Activated CD4-positive, CD25-positive, alpha-beta regulatory T cell treated with anti-CD3 and anti-CD28 coated beads, Interleukin-2, amount 50 U/mL, for 16 hours (primary cell): Measurements from ENCODE around the gene FBXL17.
"Not testable (repeated sequence)": the region's sequence is repeated elsewhere in the genome, so short reads cannot be mapped to it uniquely, and the experiment has no call there.

ENCODE experiments used
- DNase-seq: peaks from one replicate; pipeline ENCODE4 v3.0.0-alpha.2; 2020; ENCODE audit warnings: low read depth, low spot score

The FBXL17 gene

DNA sequence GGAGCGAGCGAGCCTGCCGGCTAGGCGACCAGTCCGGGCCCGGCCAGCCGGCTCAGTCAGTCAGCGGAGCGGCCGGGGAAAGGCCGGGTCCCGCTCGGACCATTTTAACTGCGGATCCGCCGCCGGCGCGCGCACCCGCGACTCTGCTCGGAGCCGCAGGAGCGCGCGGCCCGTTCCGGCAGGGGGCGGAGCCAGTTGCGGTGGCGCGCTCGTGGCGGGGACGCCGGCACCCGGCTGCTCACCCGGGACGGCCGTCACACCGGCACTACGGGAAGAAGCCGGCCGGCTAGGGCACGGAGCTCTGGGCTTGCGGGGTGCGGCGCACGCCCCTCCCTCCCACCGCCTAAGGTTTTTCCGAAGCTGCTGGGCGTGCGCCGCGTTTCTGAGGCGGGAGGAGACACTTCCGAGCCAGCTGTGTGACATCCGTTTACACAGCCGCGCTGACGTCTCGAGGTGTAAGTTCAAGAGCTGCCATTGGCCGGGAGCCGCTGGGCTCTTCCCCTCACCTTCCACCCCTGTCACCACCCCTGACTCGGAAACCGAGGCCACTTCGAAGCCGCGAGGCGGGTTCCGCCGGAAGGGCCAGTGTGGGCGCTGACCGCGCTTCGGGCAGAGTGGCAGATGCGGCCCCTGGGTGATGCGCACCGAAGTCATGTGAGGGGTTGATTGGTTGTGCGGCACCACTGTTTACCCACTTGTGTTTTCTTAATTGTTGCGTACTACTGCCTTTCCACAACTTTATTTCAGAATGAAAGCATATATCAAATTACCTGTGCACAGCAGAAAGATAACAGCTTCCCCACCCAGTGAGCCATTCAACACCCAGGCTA is at the start of gene FBXL17:
TSS of gene FBXL17 (minus strand) at position 145 of the 830 bp plus-strand sequence.
- peak; percentile 85 for DNase-seq

DNA sequence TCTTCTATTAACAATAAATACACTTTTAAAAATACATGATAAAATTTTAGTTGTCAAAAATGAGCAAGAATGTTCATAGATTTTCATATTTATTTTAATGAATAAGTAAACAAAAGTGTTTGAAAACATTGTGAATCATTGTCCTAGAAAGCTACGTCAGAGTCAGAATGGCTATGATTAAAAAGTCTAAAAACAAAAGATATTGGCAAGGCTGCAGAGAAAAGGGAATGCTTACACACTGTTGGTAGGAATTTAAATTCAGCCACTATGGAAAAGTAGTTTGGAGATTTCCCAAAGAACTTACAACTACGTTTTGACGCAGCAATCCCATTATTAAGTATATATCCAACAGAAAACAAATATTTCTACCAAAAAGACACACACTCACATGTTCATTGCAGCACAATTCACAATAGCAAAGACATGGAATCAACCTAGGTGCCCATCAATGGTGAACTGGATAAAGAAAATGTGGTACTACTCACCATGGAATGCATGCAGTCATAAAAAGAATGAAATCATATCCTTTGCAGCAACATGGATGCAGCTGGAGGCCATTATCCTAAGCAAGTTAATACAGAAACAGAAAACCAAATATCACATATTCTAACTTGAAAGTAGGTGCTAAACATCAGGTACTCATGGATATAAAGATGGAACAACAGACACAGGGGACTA is 49.2 kb upstream of the FBXL17 start:
- no peak for DNase-seq

DNA sequence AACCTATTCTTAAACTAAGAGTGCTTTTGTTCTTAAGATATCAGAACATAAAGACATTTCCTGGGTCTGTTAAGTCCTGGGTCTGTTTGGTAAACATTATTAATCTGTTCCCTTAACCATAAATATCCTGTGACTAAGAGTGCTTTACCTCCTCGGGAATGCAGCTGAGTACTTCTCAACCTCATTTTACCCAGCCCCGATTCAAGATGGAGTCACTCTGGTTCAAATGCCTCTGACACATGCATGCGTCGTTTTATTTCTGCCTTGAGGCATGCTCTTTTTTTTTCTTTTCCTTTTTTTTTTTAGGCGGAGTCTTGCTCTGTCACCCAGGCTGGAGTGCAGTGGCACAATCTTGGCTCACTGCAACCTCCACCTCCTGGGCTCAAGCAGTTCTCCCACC is 39.8 kb upstream of the FBXL17 start:
- no peak for DNase-seq

DNA sequence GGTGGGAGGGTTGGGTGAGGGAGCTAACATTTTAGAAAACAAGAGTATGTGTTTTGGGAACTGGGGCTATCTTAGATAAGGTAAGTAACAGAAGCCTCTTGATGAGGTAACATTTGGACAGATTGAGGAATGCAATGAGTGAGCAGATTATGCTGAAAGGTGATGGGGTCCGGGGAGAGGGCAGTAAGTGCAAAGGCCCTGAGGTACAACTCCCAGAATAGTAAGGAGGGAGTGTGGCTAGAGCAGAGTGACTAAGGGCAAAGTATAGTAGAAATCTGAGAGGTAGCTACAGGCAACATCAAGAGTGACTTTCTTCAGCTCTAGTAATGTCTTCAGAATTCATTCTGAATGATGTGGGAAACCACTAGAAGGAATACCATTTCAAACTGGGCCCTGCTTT is 38.9 kb upstream of the FBXL17 start:
- no peak for DNase-seq

DNA sequence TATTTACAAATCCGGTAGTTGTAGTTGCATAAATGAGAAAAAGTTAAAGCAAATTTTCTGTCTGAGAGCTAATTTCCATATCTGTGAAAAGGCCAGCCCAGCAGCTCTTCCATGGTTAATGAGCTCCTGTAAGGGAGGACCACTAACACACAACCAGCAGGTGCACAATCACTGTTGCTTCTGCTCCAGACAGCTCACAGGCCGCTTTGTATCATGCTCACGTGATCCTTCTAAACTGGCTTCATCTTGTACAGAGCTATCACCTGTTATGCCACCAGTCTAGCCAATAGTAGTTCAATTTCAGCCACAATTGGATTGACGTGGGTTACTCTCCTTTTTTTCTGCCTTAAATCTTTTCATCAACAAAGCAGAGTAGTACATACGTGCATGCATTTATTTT is 38.3 kb upstream of the FBXL17 start:
- no peak for DNase-seq

DNA sequence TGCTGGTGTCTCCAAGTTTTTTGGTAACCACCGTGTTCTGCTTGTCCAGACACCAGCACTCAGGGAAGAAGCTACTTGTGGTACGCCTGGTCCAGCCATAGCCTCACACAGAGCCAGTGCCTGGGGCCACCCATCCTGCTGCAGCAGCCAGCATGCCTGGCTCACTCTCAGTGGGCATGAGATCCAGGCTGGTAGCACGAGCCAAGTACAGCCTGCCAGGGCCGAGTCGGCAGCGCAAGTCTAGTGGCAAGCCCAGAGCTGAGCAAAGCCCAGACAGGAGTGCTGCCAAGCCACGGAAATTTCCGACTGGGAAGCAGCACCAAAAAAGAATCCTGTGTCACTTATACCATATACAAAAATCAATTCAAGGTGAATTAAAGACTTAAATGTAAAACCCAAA is 36.3 kb upstream of the FBXL17 start:
- DNase-seq = no peak

DNA sequence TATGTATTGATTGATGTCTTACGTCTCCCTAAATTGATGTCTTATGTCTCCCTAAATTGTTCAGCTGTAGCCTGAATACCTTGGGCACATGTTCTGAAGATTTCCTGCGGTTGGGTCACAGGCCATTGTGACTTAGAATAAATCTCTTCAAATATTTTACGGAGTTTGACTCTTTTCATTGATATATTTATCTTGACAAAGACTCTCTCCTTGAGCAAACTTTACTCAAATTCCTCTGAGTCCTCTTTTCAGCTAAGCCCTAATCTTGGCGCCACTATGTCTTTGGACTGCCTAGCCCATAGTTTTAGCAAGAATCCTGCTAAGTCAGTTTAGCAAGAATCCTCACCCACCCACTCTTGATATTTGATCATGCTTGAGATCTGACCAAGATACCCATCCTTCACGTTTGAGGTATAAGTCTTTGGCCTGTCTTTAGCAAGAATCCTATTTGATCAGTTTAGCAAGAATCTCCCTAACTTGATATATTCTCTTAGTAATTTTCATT is 35.3 kb upstream of the FBXL17 start:
- DNase-seq = no peak

DNA sequence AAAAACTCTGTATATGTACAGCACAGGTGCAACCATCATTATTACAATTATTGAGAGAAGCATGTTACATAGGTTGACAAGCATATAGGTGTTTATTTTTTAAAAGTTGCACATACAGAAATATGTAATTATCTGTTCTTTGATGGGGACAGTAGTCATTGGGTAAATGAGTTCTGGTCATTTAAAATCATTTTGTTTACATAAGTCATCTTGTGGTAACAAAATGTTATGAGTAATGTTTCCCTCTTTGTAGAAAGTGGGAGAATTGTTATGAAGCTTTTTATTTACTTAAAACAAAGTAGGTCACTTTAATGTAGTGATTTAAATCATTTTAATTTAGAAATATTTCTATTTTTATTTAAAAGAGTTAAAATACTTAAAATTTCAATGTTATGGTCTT is 33.8 kb upstream of the FBXL17 start:
- no peak for DNase-seq

DNA sequence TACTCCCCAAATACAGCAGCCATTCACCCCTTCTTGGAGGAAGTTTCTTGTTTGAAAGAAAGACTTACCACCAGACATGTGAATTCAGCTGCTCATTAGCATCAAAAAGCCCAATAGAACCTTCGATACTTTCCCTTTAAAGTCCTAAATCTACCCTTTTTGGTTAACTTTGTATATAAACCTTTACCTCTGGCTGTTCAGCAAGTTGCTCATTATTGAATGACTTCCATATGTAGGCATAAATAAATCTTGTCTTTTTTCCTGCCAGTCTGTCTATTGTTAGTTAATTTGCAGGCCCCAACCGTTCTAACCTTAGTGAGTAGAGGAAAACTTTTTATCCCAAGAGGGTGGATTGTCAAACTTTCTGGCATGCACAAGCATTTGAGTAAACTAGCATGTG is 27.9 kb upstream of the FBXL17 start:
- no peak for DNase-seq

DNA sequence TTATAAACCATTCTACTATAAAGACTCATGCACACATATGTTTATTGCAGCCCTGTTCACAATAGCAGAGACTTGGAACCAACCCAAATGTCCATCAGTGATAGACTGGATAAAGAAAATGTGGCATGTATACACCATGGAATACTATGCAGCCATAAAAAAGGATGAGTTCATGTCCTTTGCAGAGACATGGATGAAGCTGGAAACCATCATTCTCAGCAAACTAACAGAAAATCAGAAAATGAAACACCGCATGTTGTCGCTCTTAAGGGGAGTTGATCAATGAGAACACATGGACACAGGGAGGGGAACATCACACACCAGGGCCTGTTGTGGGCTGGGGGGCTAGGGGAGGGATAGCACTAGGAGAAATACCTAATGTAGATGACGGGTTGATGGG is 23.3 kb upstream of the FBXL17 start:
- not testable (repeated sequence) for DNase-seq

DNA sequence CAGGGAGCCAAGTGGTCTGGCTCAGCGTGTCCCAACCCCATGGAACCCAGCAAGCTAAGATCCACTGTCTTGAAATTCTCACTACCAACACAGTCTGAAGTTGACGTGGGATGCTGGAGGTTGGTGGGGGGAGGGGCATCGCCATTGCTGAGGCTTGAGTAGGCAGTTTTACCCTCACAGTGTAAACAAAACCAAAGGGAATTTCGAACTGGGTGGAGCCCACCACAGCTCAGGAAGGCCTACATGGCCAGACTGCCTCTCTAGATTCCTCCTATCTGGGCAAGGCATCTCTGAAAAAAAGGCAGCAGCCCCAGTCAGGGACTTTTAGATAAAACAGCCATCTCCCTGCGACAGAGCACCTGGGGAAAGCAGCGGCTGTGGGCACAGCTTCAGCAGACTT is 17.1 kb upstream of the FBXL17 start:
- DNase-seq = no peak

DNA sequence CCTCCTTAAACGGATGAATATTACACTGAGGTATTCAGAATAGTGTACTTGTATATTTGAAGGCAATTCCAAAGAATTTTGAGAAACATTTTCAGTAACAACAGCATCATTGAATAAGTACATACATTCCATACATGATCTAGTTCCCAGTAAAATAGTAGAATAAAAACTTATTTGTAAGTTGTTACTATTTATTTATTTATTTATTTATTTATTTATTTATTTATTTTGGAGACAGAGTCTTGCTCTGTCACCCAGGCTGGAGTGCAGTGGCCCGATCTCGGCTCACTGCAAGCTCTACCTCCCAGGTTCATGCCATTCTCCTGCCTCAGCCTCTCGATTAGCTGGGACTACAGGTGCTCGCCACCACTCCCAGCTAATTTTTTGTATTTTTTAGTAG is 14.9 kb upstream of the FBXL17 start:
- not testable (repeated sequence) for DNase-seq

DNA sequence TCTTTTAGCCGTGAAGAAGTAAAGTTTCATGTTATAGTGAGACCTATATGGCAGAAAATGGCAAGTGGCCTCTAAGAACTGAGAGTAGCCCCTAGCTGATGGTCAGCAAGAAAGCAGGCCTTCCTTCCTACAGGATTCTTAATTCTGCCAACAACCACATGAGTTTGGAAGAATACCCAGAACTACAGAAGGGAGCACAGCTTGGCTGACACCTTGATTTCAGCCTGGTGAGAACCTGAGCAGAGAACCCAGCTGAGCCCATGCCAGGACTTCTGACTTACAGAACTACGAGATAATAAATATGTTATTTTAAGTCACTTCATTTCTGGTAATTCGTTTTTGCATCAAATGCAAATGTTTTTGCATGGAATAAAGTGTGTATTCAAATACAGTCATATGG is 5.9 kb upstream of the FBXL17 start:
- no peak for DNase-seq

DNA sequence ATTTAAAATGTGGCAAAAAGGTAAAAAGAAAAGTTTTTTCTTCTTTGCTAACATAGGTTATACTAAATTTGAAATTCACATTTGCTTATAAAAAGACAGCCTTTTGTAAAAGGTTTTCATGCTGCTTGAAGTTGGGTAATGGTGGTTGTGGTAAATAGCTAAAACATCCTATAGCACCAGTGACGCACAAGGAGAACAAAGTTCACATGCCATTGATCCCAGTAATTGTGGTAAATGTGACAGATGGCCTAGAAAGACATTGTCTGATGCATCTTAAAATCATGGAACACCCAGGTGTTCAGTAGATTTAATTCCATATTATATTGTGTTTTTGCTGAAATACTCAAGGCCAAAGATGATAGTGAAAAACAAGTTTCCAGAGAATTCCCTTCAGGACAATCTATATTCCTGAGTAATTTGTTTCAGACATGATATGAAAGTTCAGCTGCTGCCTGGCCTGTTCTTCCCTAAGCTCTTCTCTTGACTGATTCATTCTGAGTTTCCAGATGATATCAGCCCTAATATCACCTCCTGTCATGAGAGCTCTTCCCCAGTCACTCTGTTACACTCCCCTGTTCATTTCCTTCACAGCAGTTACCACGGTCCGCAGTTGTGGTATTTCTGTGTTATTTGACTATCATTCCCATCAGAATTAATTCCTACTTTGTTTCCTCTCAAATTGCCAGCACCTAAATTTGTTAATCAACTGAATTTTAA is 4.6 kb upstream of the FBXL17 start:
- no peak for DNase-seq

DNA sequence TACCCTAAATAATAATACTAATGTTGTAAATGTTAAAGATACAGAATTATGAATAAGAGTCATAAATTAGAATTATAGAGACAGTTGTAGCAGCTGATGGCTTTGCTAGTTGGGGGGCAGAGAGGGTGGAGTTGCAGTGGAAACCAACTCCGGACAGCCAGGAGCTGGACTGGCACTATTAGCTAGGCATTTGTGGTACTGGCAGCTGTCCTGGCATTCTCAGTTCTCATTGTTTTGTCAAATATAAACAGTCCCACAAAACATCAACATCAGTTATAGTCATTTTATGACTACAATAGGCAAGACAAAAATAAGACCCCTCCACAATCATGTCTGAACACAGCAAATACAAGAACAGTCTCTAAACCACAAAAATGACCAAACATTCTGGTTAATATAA is 2.8 kb upstream of the FBXL17 start:
- no peak for DNase-seq

DNA sequence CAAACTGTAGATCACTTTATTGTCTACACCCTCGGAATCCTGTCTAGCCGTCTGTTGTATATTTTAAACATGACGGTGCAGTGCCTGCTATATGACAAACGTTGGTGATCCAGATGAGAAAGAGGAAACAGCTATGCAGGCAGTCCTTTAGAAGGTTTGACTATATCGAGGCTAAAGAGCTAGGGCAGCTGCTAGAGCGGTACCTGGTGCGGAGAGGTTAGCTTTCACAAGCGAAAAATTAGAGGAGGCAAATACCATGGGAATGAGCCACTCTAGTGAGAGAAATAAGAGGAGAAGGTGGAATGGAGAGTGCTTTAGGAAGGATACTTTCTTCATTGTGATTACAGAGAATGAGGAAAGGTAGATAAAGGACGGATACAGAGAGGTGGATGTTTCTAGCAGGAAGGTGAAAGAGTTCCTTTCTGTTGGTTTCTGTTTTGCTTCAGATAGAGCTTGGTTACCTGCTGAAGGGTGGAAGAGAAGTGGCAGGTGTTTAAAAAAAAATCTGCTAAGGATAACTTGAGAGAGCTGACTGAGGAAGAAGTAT is 959 bp upstream of the FBXL17 start:
- DNase-seq = no peak

DNA sequence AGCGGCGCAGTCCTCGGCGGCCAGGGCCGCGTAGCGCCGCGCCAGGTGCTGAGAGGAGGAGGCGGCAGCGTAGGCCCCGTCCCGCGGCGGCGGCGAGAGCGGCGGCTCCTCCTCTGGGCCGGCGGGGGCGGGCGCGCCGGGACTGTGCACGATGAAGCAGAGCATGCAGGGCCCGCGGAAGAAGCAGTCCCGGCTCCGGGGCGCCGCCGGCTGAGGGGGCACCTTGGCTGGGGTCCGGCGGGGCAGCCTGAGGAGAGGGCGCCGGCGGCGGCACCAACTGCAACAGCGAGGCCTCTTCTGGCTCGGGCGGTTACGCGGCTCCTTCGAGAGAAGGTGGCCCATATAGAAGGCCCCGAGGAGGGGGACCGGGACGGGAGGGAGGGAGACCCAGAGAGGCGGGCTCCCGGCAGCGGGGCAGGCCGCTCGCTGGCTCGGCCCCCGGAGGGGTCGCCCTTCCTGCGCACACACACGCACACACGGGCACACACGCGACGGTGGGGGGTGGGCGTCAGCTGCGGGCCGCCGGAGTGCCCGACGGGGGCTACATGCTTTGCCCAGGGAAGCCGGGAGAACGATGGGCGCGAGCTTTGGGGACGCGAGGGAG is 446 bp downstream of the FBXL17 start:
- DNase-seq = peak; percentile 41

DNA sequence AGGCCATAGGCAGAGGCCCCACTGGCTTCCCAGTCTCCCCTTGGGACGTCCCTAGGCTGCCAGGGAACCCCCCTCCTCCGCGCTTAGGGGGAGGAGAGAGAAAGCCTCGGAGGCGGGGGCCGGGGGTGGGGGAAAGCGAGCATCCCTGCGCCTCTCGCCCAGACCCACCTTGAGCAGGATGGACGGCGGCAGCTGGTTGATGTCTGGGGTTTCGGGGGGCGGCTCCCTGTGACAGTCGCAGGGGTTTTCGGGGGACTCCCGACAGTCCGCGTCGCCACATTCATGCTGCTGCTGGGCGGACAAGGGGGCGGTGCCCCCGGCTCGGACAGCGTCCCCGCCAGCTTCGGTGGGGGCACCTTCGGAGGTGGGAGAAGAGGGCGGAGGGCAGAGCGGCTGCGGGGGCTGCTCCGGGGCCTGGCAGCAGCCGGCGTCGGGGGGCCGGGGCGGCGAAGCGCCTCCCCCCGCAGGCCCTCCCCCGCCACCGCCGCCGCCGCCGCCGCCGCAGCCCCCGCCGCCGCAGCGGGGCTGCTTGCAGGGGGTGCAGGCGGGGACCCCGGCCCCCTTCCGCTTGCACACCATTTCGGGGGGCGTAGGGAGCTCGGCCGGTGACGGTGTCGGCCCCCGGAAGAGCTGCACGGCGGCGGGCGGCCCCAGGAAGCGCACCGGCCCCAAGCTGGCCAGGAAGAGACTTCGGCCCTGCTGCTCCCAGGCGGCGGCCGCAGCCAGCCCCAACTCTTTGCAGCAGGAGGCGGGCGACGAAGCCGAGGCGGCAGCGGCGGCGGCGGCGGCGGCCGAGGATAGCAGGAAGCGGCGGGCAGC is 1.2 kb downstream of the FBXL17 start:
- no peak for DNase-seq

DNA sequence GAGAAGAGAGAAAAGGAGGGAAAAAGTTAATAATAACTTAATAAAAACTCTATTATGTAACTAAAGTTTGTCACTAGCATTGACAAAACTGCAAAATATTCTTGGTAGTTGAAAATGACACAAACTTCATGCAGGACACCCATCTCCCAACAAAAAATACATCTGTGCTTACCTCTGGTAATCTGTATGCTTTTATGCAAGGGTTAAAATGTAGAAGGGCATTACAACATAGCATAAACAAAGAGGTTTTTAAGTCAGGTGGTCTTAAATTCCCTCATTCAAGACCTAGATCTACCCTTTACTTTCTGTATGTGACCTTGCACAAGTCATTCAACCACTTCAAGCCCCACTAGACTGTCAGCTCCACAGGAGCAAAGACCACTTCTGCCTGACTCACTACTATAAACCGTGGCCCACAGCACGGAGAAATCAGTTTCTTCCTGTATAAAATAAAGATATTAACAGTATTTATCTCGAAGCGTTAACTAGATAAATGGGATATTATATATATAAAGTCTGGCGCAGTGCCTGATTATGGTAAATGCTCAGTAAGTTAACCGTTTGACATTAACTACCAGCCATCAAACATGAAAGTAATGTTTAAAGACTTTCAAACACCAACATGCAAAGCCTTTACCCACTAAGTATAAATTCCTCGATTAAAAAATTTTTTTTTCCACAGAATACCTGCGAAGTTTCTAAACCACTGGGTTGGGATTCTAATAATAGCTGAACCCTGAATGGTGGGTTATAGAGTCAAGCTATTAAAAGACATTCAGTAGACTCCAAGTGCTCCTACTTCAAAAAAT is 2.0 kb downstream of the FBXL17 start:
- DNase-seq = no peak

DNA sequence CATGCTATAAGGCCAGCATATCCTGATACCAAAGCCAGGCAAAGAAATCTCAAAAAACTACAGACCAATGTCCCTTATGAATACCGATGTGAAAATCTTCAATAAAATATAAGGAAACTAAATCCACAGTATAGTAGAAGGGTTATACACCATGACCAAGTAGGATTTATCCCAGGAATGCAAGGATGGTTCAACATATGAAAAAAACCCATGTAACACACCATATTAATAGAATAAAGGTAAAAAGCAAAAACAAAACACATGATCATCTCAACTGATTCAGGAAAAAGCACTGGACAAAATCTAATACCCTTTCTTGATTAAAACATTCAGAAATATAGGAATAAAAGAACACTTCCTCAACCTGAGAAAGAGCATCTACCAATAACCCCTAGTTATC is 6.1 kb downstream of the FBXL17 start:
- no peak for DNase-seq
